ENCODE results near the gene IL21R.

GRCh38 chr16:27377666-27378485 lies 24.1 kb upstream of the IL21R start:
- no peak for TF ChIP-seq CTCF (IDR thresholded peaks at IDR 0.05)
- TF ChIP-seq POLR2A (IDR thresholded peaks at IDR 0.05), result no peak

Measured in adrenal gland (tissue), 5 donors.